Prostate gland (tissue), 2 donors: ENCODE data around the gene KCNK16. TPM values are rescaled to one million over a fixed set of nuclear protein-coding genes. Genes with fewer than 3 reads are reported as not detected.

ENCODE experiments used
- DNase-seq: peaks from one replicate; pipeline ENCODE4 v3.0.0-alpha.2; 2019; ENCODE audit warnings: low spot score
- H3K27ac ChIP-seq, 2 donors: fragments of 200-600 bp; sonication (generic); 2 replicates each; pipeline ENCODE4 v1.5.1; 2017 to 2019
- H3K27me3 ChIP-seq: fragments of 200-600 bp; sonication (generic); replicated peaks from 2 replicates; pipeline ENCODE4 v1.5.1; 2019; ENCODE audit not compliant: insufficient read depth
- H3K36me3 ChIP-seq, 2 donors: fragments of 200-600 bp; sonication (generic); 1 replicate in 1 of 2; 2 replicates in 1 of 2; pipeline versions ENCODE4 v1.5.1 to v1.8.1; 2017 to 2019
- H3K4me1 ChIP-seq: fragments of 200-600 bp; sonication (generic); replicated peaks from 2 replicates; pipeline ENCODE4 v1.5.1; 2019
- H3K4me3 ChIP-seq, 2 donors: fragments of 200-600 bp; sonication (generic); 2 replicates each; pipeline ENCODE4 v1.5.1; 2017 to 2019
- H3K9me3 ChIP-seq: fragments of 200-600 bp; sonication (generic); 2 replicates; pipeline ENCODE4 v1.5.1; 2017
- CTCF ChIP-seq, 4 experiments: fragments of 200-600 bp in 2 of 4; fragments of 450-650 bp in 2 of 4; sonication (generic) in 2 of 4; IDR thresholded peaks; 1 replicate in 3 of 4; 2 replicates in 1 of 4; pipeline ENCODE4 v1.5.1; 2016 to 2019; ENCODE audit warnings: antibody characterized with exemption in 4 of 4, mild to moderate bottlenecking in 2 of 4, moderate library complexity in 2 of 4
- POLR2A ChIP-seq: fragments of 450-650 bp; IDR thresholded peaks from one replicate; pipeline ENCODE4 v1.6.1; 2016; ENCODE audit warnings: antibody characterized with exemption, mild to moderate bottlenecking
- POLR2AphosphoS5 ChIP-seq: sonication (generic); formaldehyde crosslinking; IDR thresholded peaks from one replicate; pipeline ENCODE4 v1.6.1; 2017; ENCODE audit warnings: antibody characterized with exemption
- WGBS: methylation state at CpG from one replicate; pipeline ENCODE4 v1.1.5; 2018; 5-methylcytosine and 5-hydroxymethylcytosine counted together
- intact Hi-C: fragments of 100-400 bp; cut with DNase I; formaldehyde crosslinking; loops from one replicate; pipeline ENCODE4 v1.14.2; 2022
- total RNA-seq, 2 donors: library from RNA; depleted of rRNA; stranded (reverse); fragments of >200 nt; gene quantifications; one replicate each; pipeline ENCODE4 v1.1.0, GENCODE V29; 2016

Gene KCNK16
- total RNA-seq, 2 donors from 2014 or later = not detected

GRCh38 chr6:39339096-39339867 lies 16.8 kb upstream of the KCNK16 start:
- DNase-seq = no peak
- H3K9me3 ChIP-seq = no peaks in the 10 kb centered on the region
- no peak for TF ChIP-seq POLR2A
- TF ChIP-seq POLR2AphosphoS5 = no peak
- TF ChIP-seq CTCF (IDR thresholded peaks at IDR 0.05) = no peak
- 45% methylated on average over 9 of the region's 9 CpGs for WGBS
- intact Hi-C loops = no loop called here
- H3K27me3 ChIP-seq = no peaks in the 10 kb centered on the region
- H3K36me3 ChIP-seq = no peaks in the 10 kb centered on the region
- H3K4me3 ChIP-seq = no peak overlapping the region
- no peak overlapping the region for H3K27ac ChIP-seq
- H3K4me1 ChIP-seq = no peaks in the 10 kb centered on the region

DNA sequence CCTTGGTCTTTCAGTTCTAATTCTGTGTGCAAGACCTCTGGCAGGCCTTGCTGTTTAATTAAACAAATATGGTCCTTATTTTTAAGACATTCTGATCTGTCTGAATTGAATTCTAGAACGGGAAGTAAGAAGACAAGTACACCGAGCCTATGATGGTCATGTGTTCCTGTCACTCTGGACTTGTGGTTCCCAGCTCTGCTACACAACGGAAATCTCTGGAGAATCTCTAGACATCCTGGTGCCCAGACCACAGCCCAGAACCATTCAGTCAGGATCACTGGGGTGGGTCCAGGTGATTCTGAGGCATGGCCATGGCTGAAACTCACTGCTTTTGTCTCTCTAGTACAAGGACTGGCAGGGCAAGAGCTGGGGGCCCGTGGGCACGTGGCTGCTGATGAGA lies 15.9 kb upstream of the KCNK16 start:
- Histone ChIP-seq H3K27me3 (no peaks in the 10 kb centered on the region), H3K4me1 (no peaks in the 10 kb centered on the region), H3K4me3 (no peak overlapping the region), H3K9me3 (no peaks in the 10 kb centered on the region), H3K27ac (no peak overlapping the region), H3K36me3 (no peaks in the 10 kb centered on the region)
- TF ChIP-seq POLR2AphosphoS5 (no peak), POLR2A (no peak), CTCF (IDR thresholded peaks at IDR 0.05) (no peak)
- WGBS = 73% methylated on average over 5 of the region's 5 CpGs
- intact Hi-C loops = no loop called here
- no peak for DNase-seq

DNA sequence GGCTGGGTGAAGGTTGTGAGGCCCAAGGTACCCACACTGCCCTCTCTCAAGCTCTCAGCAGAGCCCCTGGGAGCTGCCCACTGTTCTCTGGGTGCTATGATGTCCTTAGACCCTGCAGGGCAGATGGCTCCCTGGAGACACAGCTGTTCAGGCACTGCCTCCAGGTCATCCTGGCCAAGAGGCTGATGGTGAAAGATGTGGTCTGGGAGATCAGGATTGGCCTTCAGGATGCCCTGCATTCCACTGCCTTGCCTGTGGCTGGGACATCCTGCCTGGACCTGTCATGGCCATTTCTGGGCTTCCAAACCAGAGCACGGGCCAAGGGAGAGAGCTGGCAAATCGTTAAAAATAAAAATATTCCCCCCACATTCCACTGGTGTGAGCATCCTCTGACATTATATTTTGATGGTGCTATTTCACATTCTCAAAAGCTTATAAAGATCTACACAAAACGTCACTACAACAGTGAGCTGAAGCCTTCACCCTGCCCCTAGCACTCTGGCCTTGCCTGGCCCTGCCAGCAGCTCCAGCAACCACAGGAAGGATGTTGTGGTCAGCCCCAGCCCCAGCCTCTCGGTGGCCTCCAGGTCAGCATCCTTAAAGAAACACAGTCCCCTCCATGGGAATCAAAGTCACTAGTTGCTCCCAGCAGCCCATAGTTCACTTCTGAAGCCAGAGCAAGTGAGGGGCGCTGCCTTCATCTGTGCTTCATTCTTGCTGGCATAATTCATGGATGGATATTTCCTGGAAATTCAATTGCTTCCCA lies 13.5 kb upstream of the KCNK16 start:
- no peak overlapping the region for H3K27ac ChIP-seq
- no peak overlapping the region for H3K4me3 ChIP-seq
- no peaks in the 10 kb centered on the region for H3K9me3 ChIP-seq
- 42% methylated on average over 5 of the region's 5 CpGs for WGBS
- no peaks in the 10 kb centered on the region for H3K36me3 ChIP-seq
- no peak for DNase-seq
- no peak for TF ChIP-seq POLR2AphosphoS5
- H3K27me3 ChIP-seq = no peaks in the 10 kb centered on the region
- intact Hi-C loops = no loop called here
- no peaks in the 10 kb centered on the region for H3K4me1 ChIP-seq

DNA sequence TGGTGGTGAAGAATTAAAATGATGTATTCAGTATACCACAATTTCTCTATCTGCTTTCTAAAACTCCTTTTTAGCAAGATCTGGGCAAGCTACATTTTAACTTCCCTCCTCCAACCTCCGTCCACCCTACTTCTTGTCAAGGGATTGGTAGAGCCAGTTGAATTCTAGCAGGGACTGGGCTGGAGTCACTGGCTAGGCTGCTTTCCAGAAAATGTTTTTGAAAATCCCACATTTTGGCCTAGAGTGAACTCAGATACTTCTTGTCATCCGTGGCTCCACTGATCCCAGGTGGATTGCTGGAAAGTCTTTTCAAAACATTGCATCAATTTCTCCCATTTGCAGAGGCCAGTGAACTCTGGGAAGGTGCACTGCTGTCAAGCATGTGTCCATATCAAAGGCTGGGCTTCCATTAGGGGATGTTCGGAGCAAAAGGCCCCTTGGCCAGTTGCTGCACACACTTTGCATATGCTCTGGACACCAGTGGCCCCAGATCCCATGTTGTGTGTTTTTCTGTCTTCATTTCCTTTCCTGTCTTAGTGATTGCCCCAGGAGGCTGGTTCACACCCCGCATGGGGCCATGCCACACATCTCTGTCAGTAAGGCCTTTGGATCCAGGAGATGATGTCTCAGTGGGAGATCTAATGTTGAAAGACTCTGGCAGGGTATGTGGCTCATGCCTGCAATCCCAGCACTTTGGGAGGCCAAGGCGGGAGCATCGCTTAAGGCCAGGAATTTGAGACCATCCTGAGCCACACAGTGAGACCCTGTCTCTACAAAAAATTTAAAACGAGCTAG lies 11.3 kb upstream of the KCNK16 start:
- Histone ChIP-seq H3K4me1 (no peaks in the 10 kb centered on the region), H3K36me3 (no peaks in the 10 kb centered on the region), H3K4me3 (no peak overlapping the region), H3K27me3 (no peaks in the 10 kb centered on the region), H3K9me3 (no peaks in the 10 kb centered on the region), H3K27ac (no peak overlapping the region)
- intact Hi-C loops = no loop called here
- no peak for DNase-seq
- TF ChIP-seq POLR2A = no peak
- no peak for TF ChIP-seq POLR2AphosphoS5
- TF ChIP-seq CTCF (IDR thresholded peaks at IDR 0.05) = no peak
- 90% methylated on average over 7 of the region's 7 CpGs for WGBS

DNA sequence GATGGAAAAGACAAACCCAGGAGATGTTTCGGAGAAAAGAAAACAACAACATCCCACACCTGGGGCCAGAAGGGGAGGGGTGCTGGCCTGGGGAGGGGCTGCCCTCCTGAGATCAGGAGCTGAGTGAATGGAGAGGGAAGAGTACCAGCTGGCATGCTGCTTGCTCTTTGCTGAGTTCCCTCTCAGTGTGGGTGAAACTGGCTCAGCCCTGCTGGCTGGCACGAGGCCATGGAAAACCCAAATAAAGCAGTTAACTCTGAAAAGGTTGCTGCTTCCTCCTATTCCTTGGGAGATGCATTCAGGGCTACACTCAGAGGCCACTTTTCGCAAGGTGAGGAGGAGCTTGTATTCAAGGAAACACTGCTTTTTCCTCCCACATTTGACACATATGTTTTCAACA lies 8.0 kb upstream of the KCNK16 start:
- H3K4me3 ChIP-seq = no peak overlapping the region
- H3K27ac ChIP-seq = no peak overlapping the region
- no peaks in the 10 kb centered on the region for H3K36me3 ChIP-seq
- H3K4me1 ChIP-seq = no peaks in the 10 kb centered on the region
- H3K9me3 ChIP-seq = no peaks in the 10 kb centered on the region
- 21% methylated on average over 3 of the region's 3 CpGs for WGBS
- no peak for TF ChIP-seq CTCF (IDR thresholded peaks at IDR 0.05)
- peak; percentile 24 for TF ChIP-seq POLR2AphosphoS5
- no peak for TF ChIP-seq POLR2A
- peak; percentile 61 for DNase-seq
- intact Hi-C loops = no loop called here
- no peaks in the 10 kb centered on the region for H3K27me3 ChIP-seq
